SK-N-SH treated with all-trans-retinoic acid at 6 μM for 48 hours (cell line): ENCODE results near the gene KREMEN2.

Source experiments
- CREB5 ChIP-seq: fragments of 250-450 bp; sonication (Bioruptor Pico); IDR thresholded peaks from 2 replicates; pipeline ENCODE4 v1.5.1; 2020; ENCODE audit warnings: low read depth, mild to moderate bottlenecking, moderate library complexity
- CSDC2 ChIP-seq: fragments of 250-450 bp; sonication (Bioruptor Pico); IDR thresholded peaks from 2 replicates; pipeline ENCODE4 v1.5.0; 2020; ENCODE audit warnings: mild to moderate bottlenecking, moderate library complexity

- TF ChIP-seq CREB5 (no peak), CSDC2 (CRISPR knock-in tag) (no peak)
These were observed 48.2 kb downstream of the KREMEN2 start for GRCh38 chr16:3012246-3012645.
